ENCODE data around the gene OR6N2.

The OR6N2 gene

GRCh38 chr1:158754420-158754819 lies 26.6 kb downstream of the OR6N2 start, which contains the start of gene OR6K6:
TSS of gene OR6K6 (plus strand) at chr1:158754720. CDS start at chr1:158754888, 168 bp downstream.
- H3K27ac ChIP-seq, result no peak within 1 kb of the TSS
- H3K4me1 ChIP-seq (ENCODE audit: control insufficient read depth in 1 of 2, insufficient read depth in 1 of 2, low read depth in 1 of 2, low read length in 1 of 2), result no peaks in the 10 kb centered on the region
- H3K4me3 ChIP-seq (ENCODE audit: low read depth in 1 of 2, low read length in 1 of 2), result no peak within 1 kb of the TSS
- no peak for TF ChIP-seq CTCF (IDR thresholded peaks at IDR 0.05)
- H3K36me3 ChIP-seq, result no peaks in the 10 kb centered on the region
- H3K9me3 ChIP-seq, result no peaks in the 10 kb centered on the region
- no peaks in the 10 kb centered on the region for H3K27me3 ChIP-seq

GRCh38 chr1:158752155-158752712 lies 28.8 kb downstream of the OR6N2 start:
- Histone ChIP-seq H3K36me3 (no peaks in the 10 kb centered on the region), H3K4me1 (ENCODE audit: control insufficient read depth in 1 of 2, insufficient read depth in 1 of 2, low read depth in 1 of 2, low read length in 1 of 2) (no peaks in the 10 kb centered on the region), H3K27me3 (no peaks in the 10 kb centered on the region), H3K27ac (no peak overlapping the region), H3K4me3 (ENCODE audit: low read depth in 1 of 2, low read length in 1 of 2) (no peak overlapping the region), H3K9me3 (no peaks in the 10 kb centered on the region)
- no peak for TF ChIP-seq CTCF (IDR thresholded peaks at IDR 0.05)

GRCh38 chr1:158735848-158736247 lies 45.2 kb downstream of the OR6N2 start:
- Histone ChIP-seq H3K27ac (no peak overlapping the region), H3K4me3 (ENCODE audit: low read depth in 1 of 2, low read length in 1 of 2) (no peak overlapping the region), H3K27me3 (no peaks in the 10 kb centered on the region), H3K4me1 (ENCODE audit: control insufficient read depth in 1 of 2, insufficient read depth in 1 of 2, low read depth in 1 of 2, low read length in 1 of 2) (no peaks in the 10 kb centered on the region), H3K9me3 (no peaks in the 10 kb centered on the region), H3K36me3 (no peaks in the 10 kb centered on the region)
- no peak for TF ChIP-seq CTCF (IDR thresholded peaks at IDR 0.05)

- Histone ChIP-seq H3K4me1 (ENCODE audit: control insufficient read depth in 1 of 2, insufficient read depth in 1 of 2, low read depth in 1 of 2, low read length in 1 of 2) (no peaks in the 10 kb centered on the region), H3K27ac (no peak overlapping the region), H3K4me3 (ENCODE audit: low read depth in 1 of 2, low read length in 1 of 2) (no peak overlapping the region), H3K27me3 (no peaks in the 10 kb centered on the region), H3K36me3 (no peaks in the 10 kb centered on the region), H3K9me3 (no peaks in the 10 kb centered on the region)
- TF ChIP-seq CTCF (IDR thresholded peaks at IDR 0.05), result no peak
Measured at GRCh38 chr1:158732524-158732923, 48.5 kb downstream of the OR6N2 start.

GRCh38 chr1:158731707-158732106 lies 49.3 kb downstream of the OR6N2 start:
- Histone ChIP-seq H3K36me3 (no peaks in the 10 kb centered on the region), H3K4me3 (ENCODE audit: low read depth in 1 of 2, low read length in 1 of 2) (no peak overlapping the region), H3K9me3 (no peaks in the 10 kb centered on the region), H3K4me1 (ENCODE audit: control insufficient read depth in 1 of 2, insufficient read depth in 1 of 2, low read depth in 1 of 2, low read length in 1 of 2) (no peaks in the 10 kb centered on the region), H3K27ac (no peak overlapping the region), H3K27me3 (no peaks in the 10 kb centered on the region)
- TF ChIP-seq CTCF (IDR thresholded peaks at IDR 0.05), result no peak

GRCh38 chr1:158730453-158730852 lies 50.6 kb downstream of the OR6N2 start:
- Histone ChIP-seq H3K27me3 (no peaks in the 10 kb centered on the region), H3K4me1 (ENCODE audit: control insufficient read depth in 1 of 2, insufficient read depth in 1 of 2, low read depth in 1 of 2, low read length in 1 of 2) (no peaks in the 10 kb centered on the region), H3K4me3 (ENCODE audit: low read depth in 1 of 2, low read length in 1 of 2) (no peak overlapping the region), H3K9me3 (no peaks in the 10 kb centered on the region), H3K27ac (no peak overlapping the region), H3K36me3 (no peaks in the 10 kb centered on the region)
- no peak for TF ChIP-seq CTCF (IDR thresholded peaks at IDR 0.05)
